Measurements from ENCODE around the gene RGS12.

Gene RGS12, protein sequence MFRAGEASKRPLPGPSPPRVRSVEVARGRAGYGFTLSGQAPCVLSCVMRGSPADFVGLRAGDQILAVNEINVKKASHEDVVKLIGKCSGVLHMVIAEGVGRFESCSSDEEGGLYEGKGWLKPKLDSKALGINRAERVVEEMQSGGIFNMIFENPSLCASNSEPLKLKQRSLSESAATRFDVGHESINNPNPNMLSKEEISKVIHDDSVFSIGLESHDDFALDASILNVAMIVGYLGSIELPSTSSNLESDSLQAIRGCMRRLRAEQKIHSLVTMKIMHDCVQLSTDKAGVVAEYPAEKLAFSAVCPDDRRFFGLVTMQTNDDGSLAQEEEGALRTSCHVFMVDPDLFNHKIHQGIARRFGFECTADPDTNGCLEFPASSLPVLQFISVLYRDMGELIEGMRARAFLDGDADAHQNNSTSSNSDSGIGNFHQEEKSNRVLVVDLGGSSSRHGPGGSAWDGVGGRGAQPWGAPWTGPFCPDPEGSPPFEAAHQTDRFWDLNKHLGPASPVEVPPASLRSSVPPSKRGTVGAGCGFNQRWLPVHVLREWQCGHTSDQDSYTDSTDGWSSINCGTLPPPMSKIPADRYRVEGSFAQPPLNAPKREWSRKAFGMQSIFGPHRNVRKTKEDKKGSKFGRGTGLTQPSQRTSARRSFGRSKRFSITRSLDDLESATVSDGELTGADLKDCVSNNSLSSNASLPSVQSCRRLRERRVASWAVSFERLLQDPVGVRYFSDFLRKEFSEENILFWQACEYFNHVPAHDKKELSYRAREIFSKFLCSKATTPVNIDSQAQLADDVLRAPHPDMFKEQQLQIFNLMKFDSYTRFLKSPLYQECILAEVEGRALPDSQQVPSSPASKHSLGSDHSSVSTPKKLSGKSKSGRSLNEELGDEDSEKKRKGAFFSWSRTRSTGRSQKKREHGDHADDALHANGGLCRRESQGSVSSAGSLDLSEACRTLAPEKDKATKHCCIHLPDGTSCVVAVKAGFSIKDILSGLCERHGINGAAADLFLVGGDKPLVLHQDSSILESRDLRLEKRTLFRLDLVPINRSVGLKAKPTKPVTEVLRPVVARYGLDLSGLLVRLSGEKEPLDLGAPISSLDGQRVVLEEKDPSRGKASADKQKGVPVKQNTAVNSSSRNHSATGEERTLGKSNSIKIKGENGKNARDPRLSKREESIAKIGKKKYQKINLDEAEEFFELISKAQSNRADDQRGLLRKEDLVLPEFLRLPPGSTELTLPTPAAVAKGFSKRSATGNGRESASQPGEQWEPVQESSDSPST (N-terminal part only)

DNA sequence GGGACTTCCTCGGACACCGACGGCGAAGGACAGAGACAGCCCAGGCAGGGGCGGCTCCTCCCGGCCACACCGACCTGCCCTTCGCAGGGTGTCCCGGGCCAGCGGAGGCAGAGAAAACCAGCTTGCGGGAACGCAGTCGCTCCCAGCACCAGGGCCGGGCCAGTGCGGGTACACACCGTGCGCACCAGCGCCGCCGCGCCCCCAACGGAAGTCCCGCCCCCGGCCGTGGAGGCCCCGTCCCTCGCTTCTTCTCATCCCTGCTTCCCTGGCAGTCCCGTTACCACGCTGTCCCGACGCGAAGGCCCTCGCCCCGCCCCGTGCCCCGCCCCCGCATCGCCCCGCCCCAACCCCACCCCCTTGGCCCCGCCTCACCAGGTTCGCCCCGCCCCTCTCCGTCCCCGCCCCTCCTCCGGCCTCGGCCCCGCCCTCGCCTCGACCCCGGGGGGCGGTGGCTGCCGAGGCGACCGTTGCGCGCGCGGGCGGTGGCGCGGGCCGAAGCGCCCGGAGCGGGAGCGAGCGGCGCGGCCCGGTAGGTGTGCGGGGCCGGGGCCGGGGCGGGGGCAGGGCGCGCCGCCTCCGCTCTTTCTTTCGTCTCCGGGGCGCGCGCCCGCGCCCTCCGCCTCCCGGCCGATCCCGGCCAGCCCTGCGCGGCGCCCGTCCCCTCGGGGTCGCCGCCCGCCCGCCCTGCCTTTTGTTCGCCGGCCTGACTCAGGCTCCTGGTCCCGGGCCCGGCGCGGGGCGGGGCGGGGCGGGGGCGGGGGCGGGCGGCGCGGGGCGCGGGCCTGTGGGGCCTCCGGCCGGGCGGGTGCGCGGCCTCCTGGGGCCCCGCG is at the start of gene RGS12:
TSS of gene RGS12 (plus strand) at position 451 of the 830 bp plus-strand sequence. CDS start 23,150 bp downstream, outside the sequence.
- Mint-ChIP-seq H3K4me3 (peak within 1 kb of the TSS; percentile 91 to 92), H3K4me1 (peaks cover 27% of the 10 kb centered on the region), H3K9me3 (peaks cover 5% of the 10 kb centered on the region in 2 donors), H3K27ac (peak within 1 kb of the TSS in 1 of 2 donors; percentile 81), H3K27me3 (peaks cover 84% of the 10 kb centered on the region)
- ATAC-seq (peak; percentile 94), DNase-seq (peak; percentile 86 to 91)

GRCh38 chr4:3243136-3243780 is 49.6 kb upstream of the RGS12 start:
- Mint-ChIP-seq H3K4me1 (peaks cover 11% of the 10 kb centered on the region), H3K9me3 (no peaks in the 10 kb centered on the region), H3K27me3 (no peaks in the 10 kb centered on the region), H3K27ac (peak overlapping the region in 1 of 2 donors; percentile 76), H3K4me3 (no peak overlapping the region)
- ATAC-seq (no peak), DNase-seq (no peak)

DNA sequence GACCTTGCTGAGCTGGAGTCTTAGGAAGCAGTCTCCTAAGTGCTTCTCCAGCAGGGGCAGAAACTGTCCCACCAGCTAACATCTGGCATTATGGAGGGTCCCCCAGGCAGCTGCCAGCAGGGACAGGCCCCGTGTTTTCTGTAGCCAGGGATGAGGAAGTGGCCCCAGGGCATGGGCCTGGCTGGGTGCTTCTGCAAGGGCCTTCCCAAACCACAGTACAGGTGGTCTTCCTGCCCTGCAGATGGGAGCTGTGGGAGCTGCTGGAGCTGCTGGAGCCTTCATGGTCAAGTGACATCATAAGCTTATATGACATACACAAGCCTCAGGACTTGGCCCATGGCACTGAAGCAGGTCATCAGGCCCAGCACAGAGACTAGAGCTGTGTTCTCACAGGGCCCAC is 48.8 kb upstream of the RGS12 start:
- ATAC-seq (no peak), DNase-seq (no peak)
- Mint-ChIP-seq H3K4me3 (no peak overlapping the region), H3K4me1 (peaks cover 11% of the 10 kb centered on the region), H3K27ac (no peak overlapping the region), H3K9me3 (no peaks in the 10 kb centered on the region), H3K27me3 (no peaks in the 10 kb centered on the region)

- Mint-ChIP-seq H3K4me3 (no peak overlapping the region), H3K4me1 (peaks cover 11% of the 10 kb centered on the region), H3K9me3 (no peaks in the 10 kb centered on the region), H3K27ac (peak overlapping the region in 1 of 2 donors; percentile 12), H3K27me3 (no peaks in the 10 kb centered on the region)
- ATAC-seq (peak; percentile 3), DNase-seq (no peak)
Measured at GRCh38 chr4:3244747-3245146, 48.1 kb upstream of the RGS12 start.

GRCh38 chr4:3245676-3246075 is 47.1 kb upstream of the RGS12 start:
- peaks cover 11% of the 10 kb centered on the region for H3K4me1 Mint-ChIP-seq
- no peak for DNase-seq
- no peak for ATAC-seq
- no peaks in the 10 kb centered on the region for H3K27me3 Mint-ChIP-seq
- H3K9me3 Mint-ChIP-seq: no peaks in the 10 kb centered on the region
- H3K27ac Mint-ChIP-seq: peak overlapping the region in 1 of 2 donors; percentile 88
- H3K4me3 Mint-ChIP-seq: no peak overlapping the region

- ATAC-seq (no peak), DNase-seq (no peak)
- Mint-ChIP-seq H3K4me3 (no peak overlapping the region), H3K27ac (peak overlapping the region in 1 of 2 donors; percentile 88), H3K27me3 (no peaks in the 10 kb centered on the region), H3K9me3 (no peaks in the 10 kb centered on the region), H3K4me1 (peaks cover 19% of the 10 kb centered on the region)
Measured at GRCh38 chr4:3246458-3247398, 46.1 kb upstream of the RGS12 start.

GRCh38 chr4:3247399-3248177 is 45.2 kb upstream of the RGS12 start:
- DNase-seq (no peak), ATAC-seq (no peak)
- Mint-ChIP-seq H3K9me3 (no peaks in the 10 kb centered on the region), H3K4me1 (peaks cover 22% of the 10 kb centered on the region), H3K4me3 (no peak overlapping the region), H3K27me3 (no peaks in the 10 kb centered on the region), H3K27ac (peak overlapping the region in 1 of 2 donors; percentile 86)

- no peak for DNase-seq
- no peak for ATAC-seq
- Mint-ChIP-seq H3K4me1 (peaks cover 17% of the 10 kb centered on the region), H3K27ac (peak overlapping the region in 1 of 2 donors; percentile 49), H3K9me3 (no peaks in the 10 kb centered on the region), H3K4me3 (no peak overlapping the region), H3K27me3 (no peaks in the 10 kb centered on the region)
Measured at GRCh38 chr4:3248178-3248480, 44.7 kb upstream of the RGS12 start.

- ATAC-seq (no peak), DNase-seq (no peak)
- Mint-ChIP-seq H3K27ac (peak within 1 kb of the TSS in 1 of 2 donors; percentile 49), H3K4me3 (no peak within 1 kb of the TSS), H3K4me1 (peaks cover 11% of the 10 kb centered on the region), H3K9me3 (no peaks in the 10 kb centered on the region), H3K27me3 (no peaks in the 10 kb centered on the region)
Measured at GRCh38 chr4:3248811-3249661, 43.8 kb upstream of the RGS12 start, which contains the start of gene MSANTD1. Gene MSANTD1, plus strand, starts transcription at chr4:3249159. Its CDS starts 64 bp downstream, at chr4:3249223.

DNA sequence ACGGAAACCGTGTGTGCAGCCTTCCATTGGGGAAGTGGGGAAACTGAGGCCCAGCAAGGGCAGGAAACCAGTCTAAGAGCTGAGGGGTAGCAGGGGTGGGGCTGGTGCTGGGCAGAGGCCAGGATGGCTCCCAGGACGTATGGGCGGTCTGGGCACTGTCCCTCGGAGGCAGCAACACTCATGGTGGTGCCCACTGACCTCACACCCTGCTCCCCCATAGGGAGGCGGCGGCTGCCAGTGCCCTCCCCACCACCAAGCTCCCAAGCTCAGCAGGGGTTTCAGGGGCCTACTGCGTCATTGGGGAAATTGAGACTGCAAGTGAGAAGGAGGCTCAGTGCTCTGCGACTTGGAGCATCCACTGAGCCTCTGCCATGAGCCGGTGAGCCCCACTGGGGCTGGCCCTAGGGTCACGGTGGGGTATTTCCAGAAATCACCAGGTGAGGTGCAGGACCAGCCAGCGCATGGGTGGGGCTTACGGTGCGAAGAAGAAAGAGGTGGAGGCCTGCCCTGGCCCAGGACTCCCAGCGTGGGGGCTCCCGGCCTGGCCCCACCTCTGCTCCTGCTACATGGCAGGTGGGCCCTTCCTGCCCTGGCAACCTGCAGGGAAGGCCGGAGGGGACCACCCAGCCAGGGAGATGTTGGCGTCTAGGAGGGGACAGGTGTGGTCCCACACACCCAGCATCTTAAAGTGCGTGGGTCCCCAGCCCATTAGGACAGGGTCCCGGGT is 42.9 kb upstream of the RGS12 start:
- H3K4me3 Mint-ChIP-seq: no peak overlapping the region
- no peaks in the 10 kb centered on the region for H3K27me3 Mint-ChIP-seq
- H3K9me3 Mint-ChIP-seq: no peaks in the 10 kb centered on the region
- DNase-seq: no peak
- peak overlapping the region in 1 of 2 donors; percentile 83 for H3K27ac Mint-ChIP-seq
- ATAC-seq: no peak
- H3K4me1 Mint-ChIP-seq: peaks cover 11% of the 10 kb centered on the region

DNA sequence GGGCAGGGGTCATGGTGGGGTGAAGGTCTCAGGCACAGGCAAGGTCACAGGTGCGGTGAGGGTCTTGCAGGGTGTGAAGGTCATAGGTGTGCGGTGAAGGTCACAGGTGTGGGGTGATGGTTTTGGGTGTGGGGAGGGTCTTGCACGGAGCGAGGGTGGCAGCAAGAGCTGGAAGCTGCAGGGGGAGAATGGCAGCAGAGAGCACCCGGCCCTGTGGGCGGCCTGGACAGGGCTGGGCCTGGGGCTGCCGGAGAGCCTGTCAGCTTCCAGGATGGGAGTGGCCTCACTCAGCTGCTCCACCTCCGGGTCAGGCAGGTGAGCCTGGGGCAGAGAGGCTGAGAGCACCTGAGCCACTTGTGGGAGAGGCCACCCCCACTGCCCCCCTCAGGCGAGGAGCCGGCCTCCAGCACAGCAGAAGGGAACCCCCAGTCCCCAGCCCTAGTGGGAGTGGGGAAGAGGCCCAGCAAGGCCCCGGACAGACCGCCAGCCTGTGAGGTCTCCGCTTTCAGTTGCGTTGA is 42.3 kb upstream of the RGS12 start:
- Mint-ChIP-seq H3K4me3 (no peak overlapping the region), H3K4me1 (peaks cover 11% of the 10 kb centered on the region), H3K9me3 (no peaks in the 10 kb centered on the region), H3K27me3 (no peaks in the 10 kb centered on the region), H3K27ac (peak overlapping the region in 1 of 2 donors; percentile 83)
- ATAC-seq (no peak), DNase-seq (no peak)
